Stomach (tissue), 4 donors: Measurements from ENCODE around the gene RSPO1.

Experiments
- CTCF ChIP-seq, 7 experiments: fragments of 450-650 bp in 4 of 7; fragments of 200-600 bp in 3 of 7; sonication (generic) in 3 of 7; IDR thresholded peaks; one replicate each; pipeline ENCODE4 v1.5.1; 2016 to 2019; ENCODE audit warnings: antibody characterized with exemption in 7 of 7, control low read depth in 2 of 7, mild to moderate bottlenecking in 1 of 7
- EP300 ChIP-seq: sonication (generic); formaldehyde crosslinking; IDR thresholded peaks from one replicate; pipeline ENCODE4 v1.6.1; 2017; ENCODE audit warnings: antibody characterized with exemption
- POLR2A ChIP-seq, 4 donors: fragments of 450-650 bp; IDR thresholded peaks; one replicate each; pipeline ENCODE4 v1.6.1; 2016; ENCODE audit warnings: antibody characterized with exemption in 4 of 4, control low read depth in 2 of 4, mild to moderate bottlenecking in 1 of 4, moderate library complexity in 1 of 4
- POLR2AphosphoS5 ChIP-seq, 3 donors: sonication (generic); formaldehyde crosslinking; IDR thresholded peaks; one replicate each; pipeline ENCODE4 v1.6.1; 2016; ENCODE audit warnings: antibody characterized with exemption in 3 of 3

- TF ChIP-seq CTCF (IDR thresholded peaks at IDR 0.05), result no peak
- no peak for TF ChIP-seq POLR2A (IDR thresholded peaks at IDR 0.05)
- TF ChIP-seq POLR2AphosphoS5 (IDR thresholded peaks at IDR 0.05), result no peak
- no peak for TF ChIP-seq EP300
Measured at GRCh38 chr1:37634992-37635902, 555 bp upstream of the RSPO1 start.
